NB4 (cell line): ENCODE results near the gene TMEM63A.

Experiments
- MYC ChIP-seq: IDR thresholded peaks from 2 replicates; pipeline ENCODE4 v1.6.1; 2011; ENCODE audit warnings: low read depth, low read length
- POLR2A ChIP-seq: IDR thresholded peaks from 2 replicates; pipeline ENCODE4 v1.6.1; 2011; ENCODE audit warnings: mild to moderate bottlenecking; ENCODE audit not compliant: insufficient read length; ENCODE audit errors: extremely low read depth
- TF ChIP-seq, protein P1 (sequence below): IDR thresholded peaks from one replicate; pipeline ENCODE4 v1.5.1; 2012; ENCODE audit warnings: low read depth, low read length

GRCh38 chr1:225903623-225904022, 21.4 kb upstream of the TMEM63A start:
- TF ChIP-seq, protein P1, sequence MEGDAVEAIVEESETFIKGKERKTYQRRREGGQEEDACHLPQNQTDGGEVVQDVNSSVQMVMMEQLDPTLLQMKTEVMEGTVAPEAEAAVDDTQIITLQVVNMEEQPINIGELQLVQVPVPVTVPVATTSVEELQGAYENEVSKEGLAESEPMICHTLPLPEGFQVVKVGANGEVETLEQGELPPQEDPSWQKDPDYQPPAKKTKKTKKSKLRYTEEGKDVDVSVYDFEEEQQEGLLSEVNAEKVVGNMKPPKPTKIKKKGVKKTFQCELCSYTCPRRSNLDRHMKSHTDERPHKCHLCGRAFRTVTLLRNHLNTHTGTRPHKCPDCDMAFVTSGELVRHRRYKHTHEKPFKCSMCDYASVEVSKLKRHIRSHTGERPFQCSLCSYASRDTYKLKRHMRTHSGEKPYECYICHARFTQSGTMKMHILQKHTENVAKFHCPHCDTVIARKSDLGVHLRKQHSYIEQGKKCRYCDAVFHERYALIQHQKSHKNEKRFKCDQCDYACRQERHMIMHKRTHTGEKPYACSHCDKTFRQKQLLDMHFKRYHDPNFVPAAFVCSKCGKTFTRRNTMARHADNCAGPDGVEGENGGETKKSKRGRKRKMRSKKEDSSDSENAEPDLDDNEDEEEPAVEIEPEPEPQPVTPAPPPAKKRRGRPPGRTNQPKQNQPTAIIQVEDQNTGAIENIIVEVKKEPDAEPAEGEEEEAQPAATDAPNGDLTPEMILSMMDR = no peak
- TF ChIP-seq POLR2A (no peak), MYC (no peak)
